SK-N-SH (cell line): ENCODE results near the gene DMD. TPM values are rescaled to one million over a fixed set of nuclear protein-coding genes. Genes with fewer than 3 reads are reported as not detected.
A peak's percentile ranks its signal among the peaks of the same experiment; 100 is the strongest.

Experiments used
- CTCF ChIA-PET: fragments of 300-600, 350-600 bp; formaldehyde crosslinking; extraction: SDS; loops from one replicate; lab custom pipeline; 2021; lab: Yijun Ruan, JAX
- POLR2A ChIA-PET: fragments of 350-600 bp; sonication (Branson Sonifier 250); formaldehyde crosslinking; extraction: SDS; loops from one replicate; lab custom pipeline; 2020; ENCODE audit warnings: antibody characterized with exemption, inconsistent platforms; lab: Yijun Ruan, JAX
- DNase-seq: peaks from one replicate; pipeline ENCODE4 v3.0.0; 2012
- H2AFZ ChIP-seq: fragments of 200-600 bp; sonication (generic); 2 replicates; pipeline ENCODE4 v1.8.1; 2016; ENCODE audit warnings: antibody characterized with exemption, mild to moderate bottlenecking, low read depth
- H3F3A ChIP-seq: fragments of 200-600 bp; sonication (generic); replicated peaks from 2 replicates; pipeline ENCODE3; 2016; ENCODE audit warnings: antibody characterized with exemption, mild to moderate bottlenecking; ENCODE audit not compliant: insufficient read depth
- H3K27ac ChIP-seq, 2 experiments: fragments of 200-500 bp in 1 of 2; fragments of 200-600 bp in 1 of 2; sonication (Bioruptor generic) in 1 of 2; sonication (generic), shearing (Covaris generic) in 1 of 2; 2 replicates each; pipeline versions ENCODE4 v1.5.1 to v1.6.1; 2014 to 2016; ENCODE audit warnings: low read depth in 2 of 2, inconsistent platforms in 1 of 2, low read length in 1 of 2, mild to moderate bottlenecking in 1 of 2, mixed read lengths in 1 of 2
- H3K27me3 ChIP-seq: fragments of 200-600 bp; sonication (generic), shearing (Covaris generic); 2 replicates; pipeline ENCODE4 v1.6.1; 2016; ENCODE audit warnings: mixed run types; ENCODE audit not compliant: insufficient read depth
- H3K36me3 ChIP-seq, 2 experiments: fragments of 200-500 bp in 1 of 2; fragments of 200-600 bp in 1 of 2; sonication (Bioruptor generic) in 1 of 2; sonication (generic) in 1 of 2; replicated peaks in 1 of 2; 2 replicates each; pipeline versions ENCODE3 to v1.5.1; 2014 to 2016; ENCODE audit warnings: low read length in 1 of 2, mild to moderate bottlenecking in 1 of 2; ENCODE audit not compliant: insufficient read depth in 2 of 2, control insufficient read depth in 1 of 2
- H3K4me1 ChIP-seq, 2 experiments: fragments of 200-500 bp in 1 of 2; fragments of 200-600 bp in 1 of 2; sonication (Bioruptor generic) in 1 of 2; sonication (generic), shearing (Covaris generic) in 1 of 2; 2 replicates each; pipeline versions ENCODE4 v1.5.1 to v1.6.1; 2014 to 2016; ENCODE audit warnings: low read depth in 1 of 2, low read length in 1 of 2, mixed run types in 1 of 2; ENCODE audit not compliant: insufficient read depth in 2 of 2, control insufficient read depth in 1 of 2
- H3K4me2 ChIP-seq: fragments of 200-600 bp; sonication (generic), shearing (Covaris generic); 2 replicates; pipeline ENCODE4 v1.6.1; 2017; ENCODE audit warnings: mixed run types
- H3K4me3 ChIP-seq, 2 experiments: fragments of 200-500 bp in 1 of 2; fragments of 200-600 bp in 1 of 2; sonication (Bioruptor generic) in 1 of 2; sonication (generic), shearing (Covaris generic) in 1 of 2; 2 replicates each; pipeline versions ENCODE4 v1.5.1 to v1.8.1; 2014 to 2016; ENCODE audit warnings: low read depth in 2 of 2, inconsistent platforms in 1 of 2, low read length in 1 of 2, mild to moderate bottlenecking in 1 of 2, mixed read lengths in 1 of 2, moderate library complexity in 1 of 2
- H3K79me2 ChIP-seq: fragments of 200-600 bp; sonication (generic); 2 replicates; pipeline ENCODE4 v1.8.1; 2017; ENCODE audit warnings: mild to moderate bottlenecking; ENCODE audit not compliant: insufficient read depth
- H3K9ac ChIP-seq: fragments of 200-600 bp; sonication (generic); 2 replicates; pipeline ENCODE4 v1.6.1; 2017; ENCODE audit warnings: mixed run types
- H3K9me2 ChIP-seq: fragments of 200-600 bp; sonication (generic); 2 replicates; pipeline ENCODE4 v1.6.1; 2017; ENCODE audit warnings: mixed run types
- H3K9me3 ChIP-seq: fragments of 200-600 bp; sonication (generic); 2 replicates; pipeline ENCODE4 v1.6.1; 2017; ENCODE audit warnings: mixed run types, mild to moderate bottlenecking, moderate library complexity
- H4K20me1 ChIP-seq: fragments of 200-600 bp; sonication (generic); 2 replicates; pipeline ENCODE4 v1.6.1; 2017; ENCODE audit warnings: mild to moderate bottlenecking, mixed run types; ENCODE audit not compliant: insufficient read depth
- CHD2 ChIP-seq: fragments of 150-350 bp; IDR thresholded peaks from 2 replicates; pipeline ENCODE4 v1.6.1; 2018; ENCODE audit warnings: low read length; ENCODE audit not compliant: partially characterized antibody
- CTCF ChIP-seq: fragments of 200-600 bp; sonication (generic); IDR thresholded peaks from 2 replicates; pipeline ENCODE4 v1.6.1; 2017; ENCODE audit warnings: antibody characterized with exemption, mild to moderate bottlenecking, moderate library complexity
- ELF1 ChIP-seq: IDR thresholded peaks from 2 replicates; pipeline ENCODE4 v1.4.0; 2012
- EP300 ChIP-seq, 2 experiments: IDR thresholded peaks; 2 replicates each; pipeline versions ENCODE4 v1.4.0 to v1.6.1; 2012; ENCODE audit warnings: borderline replicate concordance in 1 of 2, low read depth in 1 of 2, low read length in 1 of 2
- FOSL2 ChIP-seq: IDR thresholded peaks from 2 replicates; pipeline ENCODE4 v1.4.0; 2012; ENCODE audit warnings: low read depth, mild to moderate bottlenecking, moderate library complexity, borderline replicate concordance
- GATA2 ChIP-seq: sonication (generic); formaldehyde crosslinking; IDR thresholded peaks from 2 replicates; pipeline ENCODE4 v1.5.0; 2020; ENCODE audit warnings: mild to moderate bottlenecking, missing genetic modification reagents
- MEF2A ChIP-seq: IDR thresholded peaks from 2 replicates; pipeline ENCODE4 v1.4.0; 2012; ENCODE audit warnings: low read depth, borderline replicate concordance
- MXI1 ChIP-seq: IDR thresholded peaks from 2 replicates; pipeline ENCODE4 v1.6.1; 2012; ENCODE audit warnings: mild to moderate bottlenecking, low read depth, low read length, improper control_type of control experiment
- PBX3 ChIP-seq: IDR thresholded peaks from 2 replicates; pipeline ENCODE4; 2012
- POLR2AphosphoS5 ChIP-seq: IDR thresholded peaks from 2 replicates; pipeline ENCODE4 v1.6.1; 2012; ENCODE audit warnings: low read depth, low read length
- RFX5 ChIP-seq: IDR thresholded peaks from 2 replicates; pipeline ENCODE4 v1.6.1; 2012; ENCODE audit warnings: mild to moderate bottlenecking, improper control_type of control experiment, low read length
- RXRA ChIP-seq: IDR thresholded peaks from 2 replicates; pipeline ENCODE4 v1.4.0; 2012; ENCODE audit warnings: low read depth, mild to moderate bottlenecking, borderline replicate concordance
- SIN3A ChIP-seq: IDR thresholded peaks from 2 replicates; pipeline ENCODE4 v1.6.1; 2012; ENCODE audit warnings: low read depth, mild to moderate bottlenecking, low read length, moderate library complexity, borderline replicate concordance
- TAF1 ChIP-seq: IDR thresholded peaks from 2 replicates; pipeline ENCODE4 v1.6.1; 2012; ENCODE audit warnings: low read depth, mild to moderate bottlenecking, low read length, moderate library complexity, borderline replicate concordance
- USF1 ChIP-seq: IDR thresholded peaks from 2 replicates; pipeline ENCODE4 v1.4.0; 2012; ENCODE audit warnings: low read depth, borderline replicate concordance
- USF2 ChIP-seq: fragments of 150-350 bp; IDR thresholded peaks from 2 replicates; pipeline ENCODE4 v1.6.1; 2017; ENCODE audit warnings: antibody characterized with exemption, low read length, low read depth, borderline replicate concordance
- YY1 ChIP-seq: IDR thresholded peaks from 2 replicates; pipeline ENCODE4 v1.4.0; 2012; ENCODE audit warnings: low read depth, mild to moderate bottlenecking
- WGBS: methylation state at CpG from one replicate; pipeline ENCODE4 v1.1.6; 2017; ENCODE audit warnings: low lambda C conversion rate; 5-methylcytosine and 5-hydroxymethylcytosine counted together
- polyA plus RNA-seq, 3 experiments: library from polyadenylated mRNA; depleted of rRNA; stranded (reverse); fragments of >200 nt; gene quantifications; 2 replicates each; pipeline ENCODE4 v1.2.3, GENCODE V29; 2012

Gene DMD
- polyA plus RNA-seq, 1 of the 3 experiments (the other 2 are of a cell fraction), result 3.9 TPM

- TF ChIP-seq CTCF (no peak), ELF1 (no peak)
These were observed 1631.1 kb downstream of the DMD start (continued) for GRCh38 chrX:31580227-31580626.

GRCh38 chrX:31572360-31572759 lies 1639.0 kb downstream of the DMD start:
- H3K27ac ChIP-seq, result no peak overlapping the region
- no peak overlapping the region for H2AFZ ChIP-seq
- no peak overlapping the region for H3K4me3 ChIP-seq
- ChIA-PET POLR2A (no interaction called here), CTCF (no interaction called here)
- TF ChIP-seq POLR2AphosphoS5, result no peak
- TF ChIP-seq PBX3, result 0 out of 2 replicates have a peak, but pooled peaks have one; percentile 15
- no peak overlapping the region for H3K9ac ChIP-seq
- DNase-seq, result no peak
- no peaks in the 10 kb centered on the region for H3K27me3 ChIP-seq
- H3K36me3 ChIP-seq, result no peaks in the 10 kb centered on the region
- no peaks in the 10 kb centered on the region for H3K79me2 ChIP-seq
- H4K20me1 ChIP-seq, result no peaks in the 10 kb centered on the region
- no peak overlapping the region for H3K4me2 ChIP-seq
- H3F3A ChIP-seq, result no peaks in the 10 kb centered on the region
- no peaks in the 10 kb centered on the region for H3K4me1 ChIP-seq
- 17% methylated on average over 1 of the region's 1 CpG for WGBS
- no peaks in the 10 kb centered on the region for H3K9me3 ChIP-seq
- H3K9me2 ChIP-seq, result no peaks in the 10 kb centered on the region

- no peak for TF ChIP-seq TAF1
- TF ChIP-seq, all 33 proteins: peak for 0
- Histone ChIP-seq H3K27me3 (no peaks in the 10 kb centered on the region), H3K4me3 (no peak overlapping the region), H3K4me1 (no peaks in the 10 kb centered on the region), H3K9me3 (no peaks in the 10 kb centered on the region), H3K27ac (no peak overlapping the region), H3K9ac (no peak overlapping the region), H4K20me1 (no peaks in the 10 kb centered on the region), H3K4me2 (no peak overlapping the region), H3K9me2 (no peaks in the 10 kb centered on the region), H3F3A (no peaks in the 10 kb centered on the region), H3K79me2 (no peaks in the 10 kb centered on the region), H3K36me3 (no peaks in the 10 kb centered on the region), H2AFZ (no peak overlapping the region)
- 19% methylated on average over 2 of the region's 2 CpGs for WGBS
- POLR2A ChIA-PET, result no interaction called here
- CTCF ChIA-PET, result no interaction called here
- DNase-seq, result no peak
These were observed 1640.7 kb downstream of the DMD start for GRCh38 chrX:31570658-31571057.

- CTCF ChIA-PET, result no interaction called here
- no peaks in the 10 kb centered on the region for H3K79me2 ChIP-seq
- no peak overlapping the region for H3K4me3 ChIP-seq
- no peaks in the 10 kb centered on the region for H3F3A ChIP-seq
- no peaks in the 10 kb centered on the region for H3K9me3 ChIP-seq
- WGBS, result 16% methylated on average over 3 of the region's 3 CpGs
- H3K9me2 ChIP-seq, result no peaks in the 10 kb centered on the region
- no peaks in the 10 kb centered on the region for H4K20me1 ChIP-seq
- H3K4me2 ChIP-seq, result no peak overlapping the region
- POLR2A ChIA-PET, result no interaction called here
- H3K4me1 ChIP-seq, result no peaks in the 10 kb centered on the region
- H3K9ac ChIP-seq, result no peak overlapping the region
- no peaks in the 10 kb centered on the region for H3K27me3 ChIP-seq
- no peak for DNase-seq
- H3K36me3 ChIP-seq, result no peaks in the 10 kb centered on the region
- no peak overlapping the region for H2AFZ ChIP-seq
- H3K27ac ChIP-seq, result no peak overlapping the region
- no peak for TF ChIP-seq USF1
- TF ChIP-seq EP300 (IDR thresholded peaks at IDR 0.05; ENCODE audit: borderline replicate concordance in 1 of 2, low read depth in 1 of 2, low read length in 1 of 2), result no peak
- no peak for TF ChIP-seq USF2
- no peak for TF ChIP-seq MXI1
- TF ChIP-seq RFX5, result no peak
- no peak for TF ChIP-seq YY1
- no peak for TF ChIP-seq CHD2
- TF ChIP-seq MEF2A, result no peak
- TF ChIP-seq SIN3A, result no peak
- TF ChIP-seq POLR2AphosphoS5, result no peak
- no peak for TF ChIP-seq GATA2 (CRISPR knock-in tag)
- no peak for TF ChIP-seq FOSL2
- TF ChIP-seq RXRA, result no peak
These were observed 1647.6 kb downstream of the DMD start for GRCh38 chrX:31563792-31564191.
